HG03342 (cell line): ENCODE measurements around the gene PPP2R2D.

Experiments
- ATAC-seq: cut with Tn5 transposase; IDR thresholded peaks from one replicate; pipeline ENCODE4 v1.9.1; 2021; ENCODE audit warnings: mild to moderate bottlenecking, moderate library complexity; ENCODE audit not compliant: unreplicated experiment

PPP2R2D gene

GRCh38 chr10:131994435-131994834 is 93.6 kb downstream of the PPP2R2D start:
- no peak for ATAC-seq

GRCh38 chr10:131996466-131997365 is 95.9 kb downstream of the PPP2R2D start:
- ATAC-seq, result no peak

- no peak for ATAC-seq
Measured at GRCh38 chr10:131997366-131998049, 96.7 kb downstream of the PPP2R2D start.

GRCh38 chr10:131998050-131998844 is 97.4 kb downstream of the PPP2R2D start:
- ATAC-seq, result no peak

- no peak for ATAC-seq
Measured at GRCh38 chr10:131998845-131999681, 98.3 kb downstream of the PPP2R2D start.

GRCh38 chr10:132001238-132001972 is 100.6 kb downstream of the PPP2R2D start:
- no peak for ATAC-seq

- no peak for ATAC-seq
Measured at GRCh38 chr10:132002004-132002403, 101.2 kb downstream of the PPP2R2D start.

GRCh38 chr10:132003282-132003924 is 102.6 kb downstream of the PPP2R2D start:
- no peak for ATAC-seq

GRCh38 chr10:132004052-132004451 is 103.2 kb downstream of the PPP2R2D start:
- ATAC-seq, result no peak

- no peak for ATAC-seq
Measured at GRCh38 chr10:132005147-132005546, 104.3 kb downstream of the PPP2R2D start.

GRCh38 chr10:132006966-132007365 is 106.2 kb downstream of the PPP2R2D start:
- no peak for ATAC-seq

GRCh38 chr10:132007681-132008080 is 106.9 kb downstream of the PPP2R2D start:
- ATAC-seq, result no peak
